Prostate gland (tissue), 2 donors: ENCODE measurements around the gene ZBTB5.

Source experiments
- POLR2A ChIP-seq: fragments of 450-650 bp; IDR thresholded peaks from one replicate; pipeline ENCODE4 v1.6.1; 2016; ENCODE audit warnings: antibody characterized with exemption, mild to moderate bottlenecking
- TF ChIP-seq, protein P1 (sequence below), 4 experiments: fragments of 200-600 bp in 2 of 4; fragments of 450-650 bp in 2 of 4; sonication (generic) in 2 of 4; IDR thresholded peaks; 1 replicate in 3 of 4; 2 replicates in 1 of 4; pipeline ENCODE4 v1.5.1; 2016 to 2019; ENCODE audit warnings: antibody characterized with exemption in 4 of 4, mild to moderate bottlenecking in 2 of 4, moderate library complexity in 2 of 4

DNA sequence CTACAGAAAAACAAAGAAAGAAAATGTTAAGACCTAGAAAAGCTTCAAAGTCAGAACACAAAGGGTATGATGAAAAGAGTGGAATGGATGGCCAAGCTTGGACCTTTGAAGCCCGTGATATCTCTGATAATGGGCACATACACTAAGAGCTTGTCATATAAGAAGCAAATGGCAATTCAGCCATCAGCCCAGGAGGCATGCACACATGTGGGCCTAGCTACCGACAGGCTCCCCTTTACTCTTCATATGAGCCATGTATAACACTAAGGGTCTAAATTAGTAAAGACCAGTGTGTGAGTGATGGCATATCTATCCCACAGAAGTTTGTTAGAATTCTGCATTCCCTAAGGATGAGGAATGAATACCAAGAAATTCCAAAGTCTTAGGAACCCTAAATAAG is 22.7 kb downstream of the ZBTB5 start:
- no peak for TF ChIP-seq POLR2A
- TF ChIP-seq, protein P1, sequence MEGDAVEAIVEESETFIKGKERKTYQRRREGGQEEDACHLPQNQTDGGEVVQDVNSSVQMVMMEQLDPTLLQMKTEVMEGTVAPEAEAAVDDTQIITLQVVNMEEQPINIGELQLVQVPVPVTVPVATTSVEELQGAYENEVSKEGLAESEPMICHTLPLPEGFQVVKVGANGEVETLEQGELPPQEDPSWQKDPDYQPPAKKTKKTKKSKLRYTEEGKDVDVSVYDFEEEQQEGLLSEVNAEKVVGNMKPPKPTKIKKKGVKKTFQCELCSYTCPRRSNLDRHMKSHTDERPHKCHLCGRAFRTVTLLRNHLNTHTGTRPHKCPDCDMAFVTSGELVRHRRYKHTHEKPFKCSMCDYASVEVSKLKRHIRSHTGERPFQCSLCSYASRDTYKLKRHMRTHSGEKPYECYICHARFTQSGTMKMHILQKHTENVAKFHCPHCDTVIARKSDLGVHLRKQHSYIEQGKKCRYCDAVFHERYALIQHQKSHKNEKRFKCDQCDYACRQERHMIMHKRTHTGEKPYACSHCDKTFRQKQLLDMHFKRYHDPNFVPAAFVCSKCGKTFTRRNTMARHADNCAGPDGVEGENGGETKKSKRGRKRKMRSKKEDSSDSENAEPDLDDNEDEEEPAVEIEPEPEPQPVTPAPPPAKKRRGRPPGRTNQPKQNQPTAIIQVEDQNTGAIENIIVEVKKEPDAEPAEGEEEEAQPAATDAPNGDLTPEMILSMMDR (IDR thresholded peaks at IDR 0.05): no peak
